Body of pancreas (tissue), 4 donors: Measurements from ENCODE around the gene MALT1.
"Not testable (repeated sequence)": the region's sequence is repeated elsewhere in the genome, so short reads cannot be mapped to it uniquely, and the experiment has no call there.

Source experiments
- POLR2A ChIP-seq, 3 donors: fragments of 450-650 bp; IDR thresholded peaks; one replicate each; pipeline ENCODE4 v1.6.1; 2016; ENCODE audit warnings: antibody characterized with exemption in 3 of 3, mild to moderate bottlenecking in 2 of 3
- TF ChIP-seq, protein P1 (sequence below), 7 experiments: fragments of 450-650 bp in 4 of 7; fragments of 200-600 bp in 3 of 7; sonication (generic) in 3 of 7; IDR thresholded peaks; one replicate each; pipeline ENCODE4 v1.5.1; 2016 to 2019; ENCODE audit warnings: antibody characterized with exemption in 7 of 7

DNA sequence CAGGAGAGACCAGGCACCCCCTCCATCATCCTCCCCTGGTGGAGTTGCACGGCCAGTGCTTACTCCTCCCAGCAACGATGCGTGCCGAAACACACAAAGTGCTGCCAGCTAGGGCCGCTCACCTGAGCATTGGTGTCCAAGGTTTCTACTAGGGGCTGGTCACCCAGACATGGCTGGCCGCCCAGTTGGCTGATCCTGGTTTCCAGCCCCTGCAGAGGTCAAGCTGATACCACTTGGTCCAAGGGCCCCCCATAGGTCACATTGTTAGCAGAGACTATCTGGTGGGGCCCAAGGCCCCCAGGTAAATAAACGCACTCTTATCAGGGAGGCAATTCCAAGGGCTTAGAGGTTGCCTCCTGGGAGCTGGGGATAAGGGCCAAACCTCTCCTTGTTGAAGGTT, 86.1 kb downstream of the MALT1 start:
- TF ChIP-seq, protein P1, sequence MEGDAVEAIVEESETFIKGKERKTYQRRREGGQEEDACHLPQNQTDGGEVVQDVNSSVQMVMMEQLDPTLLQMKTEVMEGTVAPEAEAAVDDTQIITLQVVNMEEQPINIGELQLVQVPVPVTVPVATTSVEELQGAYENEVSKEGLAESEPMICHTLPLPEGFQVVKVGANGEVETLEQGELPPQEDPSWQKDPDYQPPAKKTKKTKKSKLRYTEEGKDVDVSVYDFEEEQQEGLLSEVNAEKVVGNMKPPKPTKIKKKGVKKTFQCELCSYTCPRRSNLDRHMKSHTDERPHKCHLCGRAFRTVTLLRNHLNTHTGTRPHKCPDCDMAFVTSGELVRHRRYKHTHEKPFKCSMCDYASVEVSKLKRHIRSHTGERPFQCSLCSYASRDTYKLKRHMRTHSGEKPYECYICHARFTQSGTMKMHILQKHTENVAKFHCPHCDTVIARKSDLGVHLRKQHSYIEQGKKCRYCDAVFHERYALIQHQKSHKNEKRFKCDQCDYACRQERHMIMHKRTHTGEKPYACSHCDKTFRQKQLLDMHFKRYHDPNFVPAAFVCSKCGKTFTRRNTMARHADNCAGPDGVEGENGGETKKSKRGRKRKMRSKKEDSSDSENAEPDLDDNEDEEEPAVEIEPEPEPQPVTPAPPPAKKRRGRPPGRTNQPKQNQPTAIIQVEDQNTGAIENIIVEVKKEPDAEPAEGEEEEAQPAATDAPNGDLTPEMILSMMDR (IDR thresholded peaks at IDR 0.05), result not testable (repeated sequence)
- TF ChIP-seq POLR2A (IDR thresholded peaks at IDR 0.05), result not testable (repeated sequence)
